ENCODE results near the gene GPANK1. TPM values are rescaled to one million over a fixed set of nuclear protein-coding genes. Genes with fewer than 3 reads are reported as not detected.

The GPANK1 gene
- total and polyA plus RNA-seq, 2 of the 4 experiments (the other 2 are of a cell fraction), result 6.1 to 13.8 TPM

DNA sequence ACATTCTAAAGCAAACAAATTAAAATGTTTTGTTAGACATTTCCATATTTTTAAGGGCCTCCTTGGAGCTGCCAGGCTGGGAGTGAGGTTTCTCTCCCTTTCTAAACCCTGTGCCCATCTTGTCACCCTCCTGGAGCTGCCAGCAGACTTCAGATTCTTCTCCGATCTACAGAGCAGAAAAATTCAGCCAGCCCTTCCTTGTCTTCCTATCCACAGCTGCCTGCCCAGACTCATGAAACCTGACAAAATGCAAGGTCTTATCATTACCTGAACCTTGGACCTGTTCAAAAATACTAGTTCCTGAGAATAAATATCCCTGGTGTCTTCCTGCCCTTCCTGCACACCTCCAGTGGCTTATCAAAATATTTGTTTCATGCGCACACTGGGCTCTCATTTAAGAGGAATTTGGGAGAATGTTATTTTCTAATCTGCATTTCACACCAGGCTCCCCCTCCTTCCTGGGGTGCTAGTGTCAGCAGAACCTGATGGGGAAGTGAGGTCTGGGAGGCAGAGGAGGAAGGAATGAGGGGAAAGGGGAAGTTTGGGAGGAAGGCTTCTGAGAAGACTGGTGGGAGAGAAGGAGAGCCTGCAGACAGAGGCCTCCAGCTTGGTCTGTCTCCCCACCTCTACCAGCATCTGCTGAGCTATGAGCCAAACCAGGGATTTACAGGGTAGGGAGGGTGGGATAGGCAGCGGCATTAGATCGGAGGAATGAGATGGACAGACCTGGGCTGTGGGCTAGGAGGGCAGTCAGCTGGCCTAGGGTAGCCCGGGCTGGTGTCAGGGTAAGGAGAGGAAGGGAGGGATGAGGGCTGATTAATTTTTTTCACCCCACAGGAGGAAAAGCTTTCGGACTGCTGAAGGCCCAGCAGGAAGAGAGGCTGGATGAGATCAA is 49.9 kb downstream of the GPANK1 start, which contains the start of gene AIF1:
Gene AIF1, plus strand, starts transcription at position 551 of the 895 bp plus-strand sequence. Its CDS starts 96 bp downstream, at position 647.
- Histone ChIP-seq H4K91ac (ENCODE audit: insufficient read depth, low read depth, low read length) (no peak within 1 kb of the TSS), H2BK5ac (ENCODE audit: low read depth, low read length, poor library complexity, severe bottlenecking) (no peak within 1 kb of the TSS), H3K23ac (ENCODE audit: low read depth, low read length) (no peak within 1 kb of the TSS), H3K79me1 (ENCODE audit: low read depth in 1 of 2, low read length in 2 of 2) (no peaks in the 10 kb centered on the region), H2BK15ac (ENCODE audit: low read depth, low read length) (no peak within 1 kb of the TSS), H3K27ac (ENCODE audit: insufficient read depth, low read length) (no peak within 1 kb of the TSS), H3K56ac (ENCODE audit: extremely low read depth, insufficient read depth, low read length) (no peak within 1 kb of the TSS), H3K18ac (ENCODE audit: low read depth, low read length) (no peak within 1 kb of the TSS), H2AK5ac (ENCODE audit: low read depth, low read length) (no peak within 1 kb of the TSS), H2AK9ac (replicated peaks; ENCODE audit: low read depth, low read length, poor library complexity) (no peak within 1 kb of the TSS), H2BK120ac (ENCODE audit: low read depth, low read length) (no peak within 1 kb of the TSS), H3K9me3 (ENCODE audit: control insufficient read depth, insufficient read depth, low read length) (no peaks in the 10 kb centered on the region), H3K4me2 (ENCODE audit: low read depth, low read length) (no peak within 1 kb of the TSS), H4K5ac (ENCODE audit: low read depth, low read length) (no peak within 1 kb of the TSS), H3K9ac (ENCODE audit: low read depth, low read length) (no peak within 1 kb of the TSS), H3K14ac (replicated peaks; ENCODE audit: low read depth, low read length) (no peak within 1 kb of the TSS), H2AFZ (replicated peaks; ENCODE audit: low read length, poor library complexity) (peak within 1 kb of the TSS; percentile 44), H3K4me1 (ENCODE audit: control insufficient read depth, insufficient read depth, low read length) (no peaks in the 10 kb centered on the region), H3K4ac (ENCODE audit: low read depth, low read length) (no peak within 1 kb of the TSS), H3K9me1 (ENCODE audit: insufficient read depth, low read length) (0 out of 2 replicates have a peak, but pooled peaks cover 3% of the 10 kb centered on the region), H4K20me1 (ENCODE audit: insufficient read depth, low read length) (0 out of 2 replicates have a peak, but pooled peaks cover under 1% of the 10 kb centered on the region), H3K27me3 (ENCODE audit: control insufficient read depth, insufficient read depth, low read length) (peaks cover 7% of the 10 kb centered on the region), H4K8ac (ENCODE audit: low read depth in 2 of 2, low read length in 2 of 2) (no peak within 1 kb of the TSS), H3K36me3 (ENCODE audit: control insufficient read depth, insufficient read depth, low read length) (no peaks in the 10 kb centered on the region), H2BK20ac (ENCODE audit: low read depth, low read length) (no peak within 1 kb of the TSS), H3K4me3 (ENCODE audit: insufficient read depth, low read depth, low read length) (no peak within 1 kb of the TSS)
- no peak for DNase-seq
- BruUV-seq (replicated peaks), result no TSS peak
- in situ Hi-C loops (cut with MboI; ENCODE audit: low sequenced_read_pairs), result no loop called here
- WGBS, 2 experiments (ENCODE audit: extremely low coverage in 2 of 2, insufficient read length in 1 of 2), result no CpG with 5 or more reads among the region's 6 CpGs
- POLR2A ChIA-PET (ENCODE audit: unreplicated experiment), result no interaction called here
- ATAC-seq (ENCODE audit: low read depth), result no peak
- CTCF ChIA-PET, result interaction anchor here (0.7 kb wide), 1 partner anchor 19 kb away, joined by 7 read pairs; no protein-coding TSS in a partner anchor
- dilution Hi-C loops (cut with HindIII; ENCODE audit: low sequenced_read_pairs, unreplicated experiment), result no loop called here
- intact Hi-C loops (cut with micrococcal nuclease), result loop anchor here (2.0 kb wide), 1 partner anchor 54 kb away; no protein-coding TSS in a partner anchor
- no peak for TF ChIP-seq MAZ (IDR thresholded peaks at IDR 0.05; ENCODE audit: borderline replicate concordance, low read depth, low read length)
- TF ChIP-seq, protein P1, sequence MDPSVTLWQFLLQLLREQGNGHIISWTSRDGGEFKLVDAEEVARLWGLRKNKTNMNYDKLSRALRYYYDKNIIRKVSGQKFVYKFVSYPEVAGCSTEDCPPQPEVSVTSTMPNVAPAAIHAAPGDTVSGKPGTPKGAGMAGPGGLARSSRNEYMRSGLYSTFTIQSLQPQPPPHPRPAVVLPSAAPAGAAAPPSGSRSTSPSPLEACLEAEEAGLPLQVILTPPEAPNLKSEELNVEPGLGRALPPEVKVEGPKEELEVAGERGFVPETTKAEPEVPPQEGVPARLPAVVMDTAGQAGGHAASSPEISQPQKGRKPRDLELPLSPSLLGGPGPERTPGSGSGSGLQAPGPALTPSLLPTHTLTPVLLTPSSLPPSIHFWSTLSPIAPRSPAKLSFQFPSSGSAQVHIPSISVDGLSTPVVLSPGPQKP (IDR thresholded peaks at IDR 0.05; ENCODE audit: borderline replicate concordance, low read depth, low read length), result no peak
- TF ChIP-seq NFE2L2 (IDR thresholded peaks at IDR 0.05; ENCODE audit: low read depth, low read length), result no peak
- TF ChIP-seq, protein P2, sequence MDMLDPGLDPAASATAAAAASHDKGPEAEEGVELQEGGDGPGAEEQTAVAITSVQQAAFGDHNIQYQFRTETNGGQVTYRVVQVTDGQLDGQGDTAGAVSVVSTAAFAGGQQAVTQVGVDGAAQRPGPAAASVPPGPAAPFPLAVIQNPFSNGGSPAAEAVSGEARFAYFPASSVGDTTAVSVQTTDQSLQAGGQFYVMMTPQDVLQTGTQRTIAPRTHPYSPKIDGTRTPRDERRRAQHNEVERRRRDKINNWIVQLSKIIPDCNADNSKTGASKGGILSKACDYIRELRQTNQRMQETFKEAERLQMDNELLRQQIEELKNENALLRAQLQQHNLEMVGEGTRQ (IDR thresholded peaks at IDR 0.05; ENCODE audit: low read depth, low read length), result no peak
- no peak for TF ChIP-seq MXI1 (IDR thresholded peaks at IDR 0.05; ENCODE audit: borderline replicate concordance, low read depth, low read length)
- TF ChIP-seq, protein P3, sequence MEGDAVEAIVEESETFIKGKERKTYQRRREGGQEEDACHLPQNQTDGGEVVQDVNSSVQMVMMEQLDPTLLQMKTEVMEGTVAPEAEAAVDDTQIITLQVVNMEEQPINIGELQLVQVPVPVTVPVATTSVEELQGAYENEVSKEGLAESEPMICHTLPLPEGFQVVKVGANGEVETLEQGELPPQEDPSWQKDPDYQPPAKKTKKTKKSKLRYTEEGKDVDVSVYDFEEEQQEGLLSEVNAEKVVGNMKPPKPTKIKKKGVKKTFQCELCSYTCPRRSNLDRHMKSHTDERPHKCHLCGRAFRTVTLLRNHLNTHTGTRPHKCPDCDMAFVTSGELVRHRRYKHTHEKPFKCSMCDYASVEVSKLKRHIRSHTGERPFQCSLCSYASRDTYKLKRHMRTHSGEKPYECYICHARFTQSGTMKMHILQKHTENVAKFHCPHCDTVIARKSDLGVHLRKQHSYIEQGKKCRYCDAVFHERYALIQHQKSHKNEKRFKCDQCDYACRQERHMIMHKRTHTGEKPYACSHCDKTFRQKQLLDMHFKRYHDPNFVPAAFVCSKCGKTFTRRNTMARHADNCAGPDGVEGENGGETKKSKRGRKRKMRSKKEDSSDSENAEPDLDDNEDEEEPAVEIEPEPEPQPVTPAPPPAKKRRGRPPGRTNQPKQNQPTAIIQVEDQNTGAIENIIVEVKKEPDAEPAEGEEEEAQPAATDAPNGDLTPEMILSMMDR (conservative IDR thresholded peaks at IDR 0.05; ENCODE audit: low read depth, low read length), result no peak
- no peak for TF ChIP-seq FOS (IDR thresholded peaks at IDR 0.05; ENCODE audit: low read depth, low read length)
- TF ChIP-seq CHD1 (IDR thresholded peaks at IDR 0.05; ENCODE audit: low read depth, low read length), result no peak
- TF ChIP-seq MAFK (IDR thresholded peaks at IDR 0.05; ENCODE audit: low read depth, low read length), result no peak
- TF ChIP-seq BHLHE40 (IDR thresholded peaks at IDR 0.05; ENCODE audit: low read depth, low read length), result no peak
- TF ChIP-seq RFX5 (IDR thresholded peaks at IDR 0.05; ENCODE audit: low read depth, low read length), result no peak
- TF ChIP-seq CEBPB (IDR thresholded peaks at IDR 0.05; ENCODE audit: low read depth, low read length), result no peak
- no peak for TF ChIP-seq POLR2A (IDR thresholded peaks at IDR 0.05; ENCODE audit: low read depth, low read length)
- no peak for TF ChIP-seq SMC3 (IDR thresholded peaks at IDR 0.05; ENCODE audit: low read depth, low read length)

Data from IMR-90 (cell line).